CD4-positive, CD25-positive, alpha-beta regulatory T cell (primary cell): Measurements from ENCODE around the gene KCNMA1. TPM values are rescaled to one million over a fixed set of nuclear protein-coding genes. Genes with fewer than 3 reads are reported as not detected.

Experiments used
- ATAC-seq, 2 donors: fragments of 150-1000 bp; cut with Tn5 transposase; one replicate each; pipeline ENCODE4 v1.10.0; 2021; ENCODE audit warnings: low read depth in 2 of 2, moderate number of reproducible peaks in 2 of 2, moderate library complexity in 1 of 2
- DNase-seq, 3 donors: peaks; one replicate each; pipeline versions ENCODE4 v3.0.0 to v3.0.0-alpha.2; 2012 to 2022; ENCODE audit warnings: mixed read lengths in 1 of 3
- H3K27ac ChIP-seq: one replicate; pipeline ENCODE4 v1.7.0; 2013; ENCODE audit warnings: mild to moderate bottlenecking, low read length; ENCODE audit not compliant: insufficient read depth, poor library complexity, severe bottlenecking
- H3K27me3 ChIP-seq: one replicate; pipeline ENCODE4 v1.7.0; 2013; ENCODE audit warnings: low read length; ENCODE audit not compliant: control insufficient read depth, insufficient read depth
- H3K36me3 ChIP-seq: one replicate; pipeline ENCODE4 v1.7.0; 2013; ENCODE audit warnings: mild to moderate bottlenecking, low read length, moderate library complexity; ENCODE audit not compliant: control insufficient read depth, insufficient read depth
- H3K4me1 ChIP-seq: 2 replicates; pipeline ENCODE4 v1.7.0; 2013; ENCODE audit warnings: mild to moderate bottlenecking, low read length; ENCODE audit not compliant: insufficient read depth, control insufficient read depth, poor library complexity, severe bottlenecking
- H3K4me3 ChIP-seq: one replicate; pipeline ENCODE4 v1.7.0; 2013; ENCODE audit warnings: low read depth, mild to moderate bottlenecking, low read length, moderate library complexity
- H3K9me3 ChIP-seq, 2 experiments: 1 replicate in 1 of 2; 2 replicates in 1 of 2; pipeline ENCODE4 v1.7.0; 2013; ENCODE audit warnings: low read length in 2 of 2, mild to moderate bottlenecking in 1 of 2, moderate library complexity in 1 of 2; ENCODE audit not compliant: control insufficient read depth in 2 of 2
- H3K27ac Mint-ChIP-seq, 3 donors: one replicate each; pipeline ENCODE4 v1.8.0; 2020 to 2022; ENCODE audit warnings: mild to moderate bottlenecking in 3 of 3, mixed read lengths in 3 of 3, moderate library complexity in 2 of 3
- H3K27me3 Mint-ChIP-seq: one replicate; pipeline ENCODE4 v1.8.0; 2022; ENCODE audit warnings: mild to moderate bottlenecking, mixed read lengths
- H3K36me3 Mint-ChIP-seq: one replicate; pipeline ENCODE4 v1.8.0; 2020; ENCODE audit warnings: mixed read lengths
- H3K4me1 Mint-ChIP-seq, 4 donors: one replicate each; pipeline ENCODE4 v1.8.0; 2020 to 2022; ENCODE audit warnings: mixed read lengths in 4 of 4, mild to moderate bottlenecking in 1 of 4
- H3K4me3 Mint-ChIP-seq, 4 donors: one replicate each; pipeline ENCODE4 v1.8.0; 2020 to 2022; ENCODE audit warnings: mild to moderate bottlenecking in 4 of 4, mixed read lengths in 4 of 4, moderate library complexity in 3 of 4
- H3K9me3 Mint-ChIP-seq, 7 donors: one replicate each; pipeline ENCODE4 v1.8.0; 2020 to 2022; ENCODE audit warnings: mixed read lengths in 7 of 7, mild to moderate bottlenecking in 3 of 7, moderate library complexity in 2 of 7
- polyA plus RNA-seq, 4 donors: library from polyadenylated mRNA; unstranded; fragments of 300-500 nt; fragmentation: Illumina TruSeq; gene quantifications; one replicate each; pipeline ENCODE4 v1.2.3, GENCODE V29; 2021
- total RNA-seq: library from RNA; stranded (reverse); gene quantifications from one replicate; pipeline ENCODE4 v1.2.3, GENCODE V29; 2022

Gene KCNMA1
- total and polyA plus RNA-seq, 5 donors from 2014 or later: not detected

GRCh38 chr10:77152256-77152655, 485.4 kb downstream of the KCNMA1 start:
- Mint-ChIP-seq H3K4me3 (no peak overlapping the region), H3K4me1 (no peaks in the 10 kb centered on the region), H3K27ac (no peak overlapping the region), H3K36me3 (no peaks in the 10 kb centered on the region), H3K27me3 (peaks cover 4% of the 10 kb centered on the region), H3K9me3 (peaks cover 0 to 2% (median 0%) of the 10 kb centered on the region in 7 donors)
- H3K4me3 ChIP-seq: no peak overlapping the region
- H3K4me1 ChIP-seq: no peaks in the 10 kb centered on the region
- no peak for ATAC-seq
- H3K9me3 ChIP-seq: no peaks in the 10 kb centered on the region
- H3K36me3 ChIP-seq: no peaks in the 10 kb centered on the region
- no peak for DNase-seq
- H3K27ac ChIP-seq: no peak overlapping the region
- H3K27me3 ChIP-seq: no peaks in the 10 kb centered on the region

GRCh38 chr10:77151408-77151807, 486.2 kb downstream of the KCNMA1 start:
- no peak overlapping the region for H3K4me3 Mint-ChIP-seq
- H3K9me3 ChIP-seq: no peaks in the 10 kb centered on the region
- no peaks in the 10 kb centered on the region for H3K4me1 Mint-ChIP-seq
- H3K4me3 ChIP-seq: no peak overlapping the region
- H3K36me3 ChIP-seq: no peaks in the 10 kb centered on the region
- peaks cover 0 to 2% (median 0%) of the 10 kb centered on the region in 7 donors for H3K9me3 Mint-ChIP-seq
- peaks cover 4% of the 10 kb centered on the region for H3K27me3 Mint-ChIP-seq
- H3K36me3 Mint-ChIP-seq: no peaks in the 10 kb centered on the region
- no peaks in the 10 kb centered on the region for H3K27me3 ChIP-seq
- H3K4me1 ChIP-seq: no peaks in the 10 kb centered on the region
- no peak for DNase-seq
- no peak overlapping the region for H3K27ac Mint-ChIP-seq
- ATAC-seq: no peak
- H3K27ac ChIP-seq: no peak overlapping the region

GRCh38 chr10:77149706-77150105, 487.9 kb downstream of the KCNMA1 start:
- no peak for DNase-seq
- Mint-ChIP-seq H3K36me3 (no peaks in the 10 kb centered on the region), H3K9me3 (peaks cover 0 to 2% (median 0%) of the 10 kb centered on the region in 7 donors), H3K27me3 (peaks cover 4% of the 10 kb centered on the region), H3K27ac (no peak overlapping the region), H3K4me1 (no peaks in the 10 kb centered on the region), H3K4me3 (no peak overlapping the region)
- no peaks in the 10 kb centered on the region for H3K36me3 ChIP-seq
- ATAC-seq: no peak
- no peaks in the 10 kb centered on the region for H3K27me3 ChIP-seq
- H3K4me1 ChIP-seq: no peaks in the 10 kb centered on the region
- H3K27ac ChIP-seq: no peak overlapping the region
- no peaks in the 10 kb centered on the region for H3K9me3 ChIP-seq
- H3K4me3 ChIP-seq: no peak overlapping the region

- Mint-ChIP-seq H3K27me3 (peaks cover 4% of the 10 kb centered on the region), H3K36me3 (no peaks in the 10 kb centered on the region), H3K9me3 (peaks cover 0 to 2% (median 0%) of the 10 kb centered on the region in 7 donors), H3K27ac (no peak overlapping the region), H3K4me1 (no peaks in the 10 kb centered on the region), H3K4me3 (no peak overlapping the region)
- Histone ChIP-seq H3K27me3 (no peaks in the 10 kb centered on the region), H3K9me3 (no peaks in the 10 kb centered on the region), H3K4me1 (no peaks in the 10 kb centered on the region), H3K36me3 (no peaks in the 10 kb centered on the region), H3K27ac (no peak overlapping the region), H3K4me3 (no peak overlapping the region)
- no peak for DNase-seq
- ATAC-seq: no peak
These were observed 488.6 kb downstream of the KCNMA1 start for GRCh38 chr10:77149001-77149400.

GRCh38 chr10:77147871-77148270, 489.7 kb downstream of the KCNMA1 start:
- Mint-ChIP-seq H3K27me3 (no peaks in the 10 kb centered on the region), H3K36me3 (no peaks in the 10 kb centered on the region), H3K27ac (no peak overlapping the region), H3K4me3 (no peak overlapping the region), H3K9me3 (peaks cover 0 to 2% (median 0%) of the 10 kb centered on the region in 7 donors), H3K4me1 (no peaks in the 10 kb centered on the region)
- DNase-seq: no peak
- Histone ChIP-seq H3K36me3 (no peaks in the 10 kb centered on the region), H3K4me1 (no peaks in the 10 kb centered on the region), H3K27ac (no peak overlapping the region), H3K4me3 (no peak overlapping the region), H3K9me3 (no peaks in the 10 kb centered on the region), H3K27me3 (no peaks in the 10 kb centered on the region)
- ATAC-seq: no peak

- ATAC-seq (no peak), DNase-seq (no peak)
- Histone ChIP-seq H3K4me1 (no peaks in the 10 kb centered on the region), H3K9me3 (no peaks in the 10 kb centered on the region), H3K27me3 (no peaks in the 10 kb centered on the region), H3K36me3 (no peaks in the 10 kb centered on the region), H3K27ac (no peak overlapping the region), H3K4me3 (no peak overlapping the region)
- H3K27ac Mint-ChIP-seq: no peak overlapping the region
- no peaks in the 10 kb centered on the region for H3K27me3 Mint-ChIP-seq
- no peaks in the 10 kb centered on the region for H3K36me3 Mint-ChIP-seq
- no peaks in the 10 kb centered on the region for H3K4me1 Mint-ChIP-seq
- no peak overlapping the region for H3K4me3 Mint-ChIP-seq
- peaks cover 0 to 2% (median 0%) of the 10 kb centered on the region in 7 donors for H3K9me3 Mint-ChIP-seq
These were observed 490.8 kb downstream of the KCNMA1 start for GRCh38 chr10:77146712-77147336.

GRCh38 chr10:77144656-77145055, 493.0 kb downstream of the KCNMA1 start:
- Histone ChIP-seq H3K9me3 (no peaks in the 10 kb centered on the region), H3K4me1 (no peaks in the 10 kb centered on the region), H3K27me3 (no peaks in the 10 kb centered on the region), H3K27ac (no peak overlapping the region), H3K36me3 (no peaks in the 10 kb centered on the region), H3K4me3 (no peak overlapping the region)
- no peaks in the 10 kb centered on the region for H3K27me3 Mint-ChIP-seq
- H3K4me3 Mint-ChIP-seq: no peak overlapping the region
- H3K4me1 Mint-ChIP-seq: no peaks in the 10 kb centered on the region
- H3K36me3 Mint-ChIP-seq: no peaks in the 10 kb centered on the region
- ATAC-seq (no peak), DNase-seq (no peak)
- H3K9me3 Mint-ChIP-seq: peaks cover 0 to 2% (median 0%) of the 10 kb centered on the region in 7 donors
- H3K27ac Mint-ChIP-seq: no peak overlapping the region
